ENCODE measurements around the gene RFT1. TPM values are rescaled to one million over a fixed set of nuclear protein-coding genes. Genes with fewer than 3 reads are reported as not detected.
A peak's percentile ranks its signal among the peaks of the same experiment; 100 is the strongest.

Gene RFT1
- total and polyA plus RNA-seq, 2 experiments from 2014 or later, result 11.3 to 13.3 TPM

- no peak for TF ChIP-seq ZNF114 (CRISPR knock-in tag; IDR thresholded peaks at IDR 0.05)
These were observed at the start of gene RFT1 (continued) for GRCh38 chr3:53130179-53131061.

GRCh38 chr3:53179580-53179979 lies 49.3 kb upstream of the RFT1 start:
- Mint-ChIP-seq H3K9me3 (no peaks in the 10 kb centered on the region), H3K36me3 (ENCODE audit: low read depth) (no peaks in the 10 kb centered on the region; the same call in 2 of the 3 replicates), H3K27ac (0 out of 2 replicates have a peak overlapping the region, but pooled peaks have one; percentile 25), H3K4me1 (peaks cover 14% of the 10 kb centered on the region), H3K4me3 (no peak overlapping the region), H3K27me3 (ENCODE audit: insufficient read depth, low read depth, poor library complexity) (peaks cover 5% of the 10 kb centered on the region)
- no peaks in the 10 kb centered on the region for H3K27me3 ChIP-seq (ENCODE audit: insufficient read depth)
- no peaks in the 10 kb centered on the region for H4K20me1 ChIP-seq (replicated peaks; ENCODE audit: insufficient read depth)
- DNase-seq (ENCODE audit: low spot score) (no peak), ATAC-seq (no peak)
- no peak overlapping the region for H3K4me2 ChIP-seq
- no peaks in the 10 kb centered on the region for H3F3A ChIP-seq (replicated peaks; ENCODE audit: low read depth)
- H3K79me2 ChIP-seq (replicated peaks; ENCODE audit: insufficient read depth), result no peaks in the 10 kb centered on the region
- H3K36me3 ChIP-seq (ENCODE audit: insufficient read depth), result no peaks in the 10 kb centered on the region
- no peaks in the 10 kb centered on the region for H3K4me1 ChIP-seq (ENCODE audit: insufficient read depth)
- no peaks in the 10 kb centered on the region for H3K9me2 ChIP-seq (ENCODE audit: insufficient read depth)
- TF ChIP-seq ZNF114 (CRISPR knock-in tag; IDR thresholded peaks at IDR 0.05) (no peak), CTCF (conservative IDR thresholded peaks at IDR 0.05; ENCODE audit: low read depth in 2 of 2) (no peak), CREB1 (CRISPR knock-in tag; IDR thresholded peaks at IDR 0.05; ENCODE audit: low read depth) (no peak), JUNB (IDR thresholded peaks at IDR 0.05; ENCODE audit: unreplicated experiment) (no peak), ZNF462 (CRISPR knock-in tag; IDR thresholded peaks at IDR 0.05) (no peak), ZNF331 (CRISPR knock-in tag; IDR thresholded peaks at IDR 0.05; ENCODE audit: low read depth) (no peak), ETS1 (IDR thresholded peaks at IDR 0.05) (no peak), STAT1 (IDR thresholded peaks at IDR 0.05; ENCODE audit: unreplicated experiment) (no peak), EZH2 (IDR thresholded peaks at IDR 0.05; ENCODE audit: low read depth, unreplicated experiment) (no peak), EZH2phosphoT487 (IDR thresholded peaks at IDR 0.05; ENCODE audit: unreplicated experiment) (no peak), REST (IDR thresholded peaks at IDR 0.05; ENCODE audit: unreplicated experiment) (no peak), POLR2AphosphoS5 (IDR thresholded peaks at IDR 0.05; ENCODE audit: low read depth) (no peak)
- no peak overlapping the region for H2AFZ ChIP-seq
- H3K4me3 ChIP-seq, result no peak overlapping the region
- H3K27ac ChIP-seq (ENCODE audit: low read depth), result no peak overlapping the region
